Activated T-cell treated with anti-CD3 and anti-CD28 coated beads for 1 hour (primary cell): ENCODE data around the gene SUSD3.

ENCODE experiments used
- DNase-seq: peaks from one replicate; pipeline ENCODE4 v3.0.0-alpha.2; 2020; ENCODE audit warnings: low read depth

The SUSD3 gene

DNA sequence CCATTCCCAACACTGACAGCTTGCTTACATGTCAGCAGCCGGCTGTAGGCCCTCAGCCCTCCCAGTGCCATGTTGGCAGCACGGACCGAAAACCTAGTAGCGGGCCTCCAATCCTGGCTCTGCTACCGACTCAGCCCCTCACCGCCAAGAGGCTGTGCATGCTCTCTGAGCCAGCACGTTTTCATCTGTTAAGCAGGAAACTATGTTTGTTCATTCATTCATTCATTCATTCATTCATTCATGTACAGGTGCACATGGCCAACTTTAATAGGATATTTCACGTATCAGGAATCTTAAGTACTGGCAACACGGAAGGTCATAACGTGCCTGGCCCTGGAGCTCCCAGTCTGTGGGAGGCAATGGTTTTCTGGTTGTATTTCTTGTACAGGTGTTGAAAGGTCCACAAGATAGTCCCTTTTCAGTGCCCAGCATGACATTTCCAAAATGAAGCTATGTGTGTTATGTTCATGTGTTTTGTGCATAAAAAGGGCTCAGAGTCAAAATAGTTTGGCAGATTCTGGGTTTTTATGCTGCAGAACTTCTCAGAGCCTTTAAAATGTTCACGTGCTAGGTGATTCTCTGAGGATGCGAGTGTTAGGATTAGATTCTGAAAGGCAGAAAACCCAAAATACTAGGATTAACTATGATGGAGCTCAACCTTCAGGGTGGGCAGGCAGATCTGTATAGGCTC is 17.7 kb downstream of the SUSD3 start:
- DNase-seq: no peak

DNA sequence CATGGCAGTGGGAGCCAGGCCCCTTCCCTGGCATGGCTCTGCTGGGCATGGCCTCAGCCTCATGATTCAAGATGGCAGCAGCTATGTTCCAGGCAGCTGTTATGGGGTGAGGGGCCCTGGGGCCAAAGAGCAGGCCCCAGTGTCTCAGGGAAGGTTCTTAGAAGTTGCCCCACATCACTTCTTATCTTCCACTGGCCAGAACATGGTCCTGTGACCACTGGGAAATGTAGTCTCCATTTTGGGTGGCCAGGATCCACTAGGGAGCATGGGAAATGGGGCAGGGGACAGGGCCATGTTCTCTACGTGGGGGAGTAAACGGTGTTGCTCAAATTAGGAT is 18.3 kb downstream of the SUSD3 start:
- no peak for DNase-seq

- no peak for DNase-seq
Measured at GRCh38 chr9:93077367-93077766, 18.9 kb downstream of the SUSD3 start.

DNA sequence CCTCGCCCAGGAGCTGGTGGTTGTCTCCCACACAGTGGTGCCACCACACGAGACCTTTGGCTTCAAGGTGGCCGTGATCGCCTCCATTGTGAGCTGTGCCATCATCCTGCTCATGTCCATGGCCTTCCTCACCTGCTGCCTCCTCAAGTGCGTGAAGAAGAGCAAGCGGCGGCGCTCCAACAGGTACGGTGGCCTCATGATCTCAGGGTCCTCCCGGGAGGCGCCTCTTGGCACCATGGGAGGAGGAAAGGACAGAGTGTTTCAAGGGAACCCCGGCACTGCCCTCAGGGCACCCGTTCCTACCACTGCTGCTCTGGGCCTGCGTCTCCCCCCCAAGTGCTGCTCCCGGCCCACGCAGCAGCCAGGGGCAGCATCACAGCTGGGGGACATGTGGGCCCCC is 19.3 kb downstream of the SUSD3 start:
- DNase-seq: no peak

- DNase-seq: no peak
Measured at GRCh38 chr9:93079371-93079770, 20.9 kb downstream of the SUSD3 start.

- DNase-seq: no peak
Measured at GRCh38 chr9:93080406-93080805, 21.9 kb downstream of the SUSD3 start.

GRCh38 chr9:93081081-93081529 is 22.6 kb downstream of the SUSD3 start:
- DNase-seq: no peak

DNA sequence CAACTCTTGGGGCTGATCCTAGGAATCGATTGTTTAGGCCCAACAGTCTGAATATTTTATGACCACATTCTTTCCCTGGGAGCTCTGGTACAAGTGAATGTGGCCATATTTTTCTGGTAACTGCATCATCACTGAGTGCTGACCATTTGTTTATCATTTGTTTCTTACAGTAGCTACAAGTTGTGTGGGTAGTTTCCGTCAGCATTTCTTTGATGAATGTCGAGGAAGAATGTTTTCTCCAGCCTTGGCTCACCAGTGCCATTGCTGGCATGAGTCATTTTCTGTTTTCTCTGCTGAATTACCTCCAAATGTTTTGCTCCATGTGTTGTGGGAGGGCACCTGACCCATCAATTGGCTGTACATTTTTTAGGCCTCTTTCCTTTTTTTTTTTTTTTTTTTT is 23.4 kb downstream of the SUSD3 start:
- DNase-seq: no peak

DNA sequence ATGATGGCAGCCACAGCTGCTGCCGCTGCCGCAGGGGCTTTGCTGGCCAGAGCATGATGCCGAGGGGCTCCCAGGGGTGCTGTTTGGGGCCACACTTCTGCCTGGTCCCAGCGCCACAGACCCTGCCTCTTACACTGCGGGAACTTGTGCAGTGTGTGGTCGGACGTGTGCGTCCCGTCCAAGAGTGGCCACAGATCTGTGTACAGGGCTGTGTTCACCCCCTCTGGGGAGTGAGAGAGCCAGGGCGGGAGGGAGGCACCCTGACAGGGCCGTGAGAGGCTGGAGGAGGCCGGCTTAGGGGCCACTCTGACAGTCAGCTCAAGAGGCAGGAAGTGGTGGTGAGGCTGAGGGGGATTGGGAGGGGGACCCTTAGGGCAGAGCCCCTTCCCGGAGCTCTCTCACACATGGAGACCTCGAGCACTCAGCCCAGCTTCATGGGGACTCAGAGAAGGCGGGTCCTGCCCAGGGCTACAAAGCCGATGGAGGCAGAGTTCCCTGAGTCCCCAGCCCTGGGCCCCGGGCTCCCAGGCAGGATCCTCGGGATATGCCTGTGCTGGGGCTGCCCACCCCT is 24.4 kb downstream of the SUSD3 start:
- no peak for DNase-seq

DNA sequence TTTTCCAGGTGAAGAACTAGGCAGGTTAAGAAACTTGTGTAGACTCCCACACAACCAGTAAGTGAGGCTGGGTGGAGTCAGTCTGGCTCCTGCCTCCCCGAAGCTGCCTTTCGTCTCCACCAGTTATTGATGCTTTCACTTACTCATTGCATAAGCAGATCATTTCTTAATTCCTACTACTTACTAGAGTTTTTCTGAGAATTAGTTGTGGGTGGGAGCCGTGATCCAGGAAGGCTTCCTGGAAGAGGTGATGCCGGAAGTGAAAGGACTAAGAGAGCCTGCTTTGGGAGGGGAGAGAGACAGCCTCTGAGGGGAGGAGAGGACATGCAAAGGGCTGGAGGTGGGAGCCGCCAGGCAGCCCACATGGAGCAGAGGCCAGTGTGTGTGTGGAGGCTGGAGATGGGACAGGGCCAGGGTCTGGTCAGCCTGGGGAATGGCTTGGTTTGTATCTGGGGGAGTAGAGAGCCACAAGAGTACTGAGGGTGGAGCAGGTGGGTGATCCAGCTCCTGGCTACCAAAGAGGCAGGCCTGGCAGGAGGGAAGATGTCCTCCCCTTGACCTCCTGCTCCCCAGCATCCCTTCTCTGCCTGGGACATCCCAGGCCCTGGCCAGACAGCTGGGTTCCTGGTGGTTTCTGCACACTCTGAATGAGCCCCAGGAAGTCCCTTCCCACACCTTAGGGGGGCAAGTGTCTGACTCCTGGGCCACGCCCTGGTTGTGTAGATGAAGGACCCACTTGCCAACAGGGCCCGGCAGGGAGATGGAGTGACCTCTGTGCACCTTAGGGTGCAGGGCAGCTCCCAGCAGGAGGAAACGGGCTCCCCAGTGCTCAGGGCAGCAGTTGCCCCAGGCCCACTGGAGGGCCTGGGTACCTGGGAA is 25.3 kb downstream of the SUSD3 start:
- no peak for DNase-seq

- DNase-seq: no peak
Measured at GRCh38 chr9:93084471-93084881, 26.0 kb downstream of the SUSD3 start.

DNA sequence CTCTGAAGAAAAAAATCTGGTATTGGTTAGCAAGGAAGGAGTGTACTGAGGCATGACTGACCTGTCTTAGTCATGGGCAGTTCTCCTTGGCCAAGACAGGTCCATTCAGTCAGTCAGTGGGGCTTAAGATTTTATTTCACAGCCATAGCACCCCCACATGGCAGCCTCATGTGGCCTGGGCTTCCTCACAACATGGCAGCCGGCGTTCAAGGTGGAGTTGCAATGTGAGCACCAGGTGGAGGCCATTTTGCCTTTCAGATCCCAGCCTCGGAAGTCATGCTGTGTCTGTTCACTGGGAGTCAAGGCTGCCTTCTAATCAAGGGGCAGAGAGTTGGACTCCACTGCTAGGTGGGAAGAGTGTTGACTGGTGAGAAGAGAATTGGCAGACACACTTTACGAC is 27.2 kb downstream of the SUSD3 start:
- no peak for DNase-seq

DNA sequence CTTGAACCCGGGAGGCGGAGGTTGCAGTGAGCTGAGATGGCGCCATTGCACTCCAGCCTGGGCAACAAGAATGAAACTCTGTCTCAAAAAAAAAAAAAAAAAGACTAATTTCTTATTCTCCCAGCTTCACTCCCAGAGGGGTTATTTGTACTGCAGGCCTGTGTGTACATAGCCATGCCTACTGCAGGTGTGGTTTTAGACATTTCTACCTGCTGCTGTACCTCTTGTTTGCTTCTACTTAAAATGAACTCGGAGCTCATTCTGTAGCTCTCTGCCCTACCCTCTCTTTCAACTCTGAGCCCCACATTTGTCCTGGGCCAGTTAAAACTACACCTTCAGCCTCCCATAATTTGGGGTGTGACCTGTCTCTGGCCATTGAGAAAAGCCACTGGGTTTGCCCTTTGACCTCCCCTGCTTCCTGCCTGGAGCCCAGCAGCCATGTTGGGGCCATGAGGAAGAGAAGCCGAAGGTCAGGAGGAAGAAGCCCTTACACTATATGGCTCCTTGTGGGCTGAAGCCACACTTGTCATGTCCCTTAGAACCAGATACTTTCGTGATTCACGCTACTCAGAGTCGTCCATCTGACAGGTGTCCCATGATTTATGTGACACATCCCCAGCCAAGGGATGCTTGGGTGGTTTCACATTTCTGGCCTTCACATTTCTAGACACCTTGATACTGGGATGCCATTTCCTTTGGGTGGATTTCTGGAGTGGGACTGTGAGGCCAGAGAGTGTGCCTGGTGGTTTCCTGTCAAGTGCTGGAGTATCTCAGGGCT is 28.1 kb downstream of the SUSD3 start:
- DNase-seq: no peak

DNA sequence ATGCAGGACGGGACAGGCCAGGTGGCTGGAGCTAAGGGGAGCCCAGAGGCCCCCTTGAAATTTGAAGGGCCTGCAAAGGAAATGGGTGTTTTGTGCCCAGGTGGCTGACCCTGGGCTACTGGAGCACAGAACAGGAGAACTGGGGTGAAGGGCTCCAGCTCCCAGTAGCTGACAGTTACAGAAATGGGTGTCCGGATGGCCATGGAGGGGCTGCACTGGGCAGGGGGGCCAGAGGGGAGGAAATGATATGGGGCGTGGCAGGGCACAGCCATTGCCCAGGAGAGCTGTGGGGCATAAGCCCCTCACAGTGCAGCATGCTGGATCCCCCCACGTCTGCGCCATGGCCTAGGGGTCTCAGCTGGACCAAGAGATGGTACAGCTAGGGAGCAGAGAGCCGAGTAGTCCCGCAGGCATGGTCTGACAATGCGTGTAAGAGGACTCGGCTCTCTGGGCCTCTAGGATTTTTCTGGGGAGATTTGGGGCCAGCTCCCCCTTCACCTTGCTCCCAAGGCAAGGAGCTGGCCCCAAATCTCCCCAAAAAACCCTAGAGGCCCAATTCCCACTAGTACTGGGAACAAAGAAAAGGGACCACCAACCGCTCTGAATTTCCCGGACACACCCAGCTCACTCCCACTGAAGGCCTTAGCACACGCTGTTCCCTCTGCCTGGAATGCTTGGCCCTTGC is 29.6 kb downstream of the SUSD3 start:
- DNase-seq: no peak

DNA sequence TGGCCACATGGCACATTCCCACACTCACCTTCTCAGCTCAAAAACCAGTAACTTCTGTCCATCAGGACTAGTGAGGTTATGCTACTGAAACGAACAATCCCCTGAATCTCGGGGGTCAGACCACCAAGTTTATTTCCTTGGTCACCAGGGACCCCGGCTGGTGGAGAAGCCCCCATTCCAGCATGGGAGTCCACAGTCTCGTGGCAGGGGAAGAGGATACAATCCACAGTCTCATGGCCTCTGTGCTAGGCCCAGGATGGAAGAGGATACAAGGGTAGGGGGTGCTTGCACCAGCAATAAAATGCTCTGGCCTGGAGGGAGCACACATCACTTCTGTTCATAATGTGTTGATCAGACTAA is 30.1 kb downstream of the SUSD3 start:
- DNase-seq: no peak

DNA sequence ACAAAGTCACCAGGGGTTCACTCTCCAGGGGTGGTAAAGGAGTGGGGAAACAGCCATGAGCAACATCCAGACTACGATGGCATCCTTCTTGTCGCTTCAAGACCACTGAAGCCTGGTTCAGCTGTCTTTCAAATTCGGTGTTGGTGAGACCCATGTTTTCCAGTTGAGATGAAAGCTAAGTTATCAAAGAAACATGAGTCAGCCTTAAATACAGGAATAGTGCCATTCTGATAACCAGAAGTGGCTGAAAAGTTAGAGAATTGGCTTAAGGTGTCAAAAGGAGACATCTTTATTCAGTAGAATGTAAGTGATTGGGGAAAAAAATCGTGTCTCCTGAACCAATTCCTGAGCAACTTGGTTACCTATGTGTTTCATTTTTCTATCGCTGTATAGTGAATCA is 30.5 kb downstream of the SUSD3 start:
- no peak for DNase-seq

DNA sequence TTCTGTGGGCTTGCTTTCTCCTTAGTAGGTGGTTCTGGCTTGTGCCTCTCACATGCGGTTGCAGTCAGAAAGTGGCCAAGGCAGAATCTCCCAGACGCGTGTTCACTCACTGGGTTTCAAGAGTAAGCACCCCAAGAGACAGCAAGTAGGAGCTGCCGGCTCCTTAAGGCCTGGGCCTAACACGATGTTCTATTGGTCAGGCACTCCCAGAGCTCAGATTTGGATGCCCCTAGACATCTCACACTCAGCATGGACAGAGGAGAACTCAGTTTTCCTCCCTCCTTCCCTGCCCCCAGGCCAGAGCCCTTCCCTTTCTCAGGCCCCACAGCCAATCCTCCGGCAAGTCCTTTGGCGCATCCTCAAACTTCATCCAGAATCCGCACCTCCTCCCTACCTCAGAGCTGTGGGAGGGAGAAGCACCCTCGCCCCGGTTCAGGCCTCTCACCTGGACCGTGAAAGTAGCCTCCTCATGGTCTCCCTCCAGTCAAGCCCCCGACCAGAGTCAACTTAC is 31.0 kb downstream of the SUSD3 start:
- no peak for DNase-seq

GRCh38 chr9:93090091-93090655 is 31.7 kb downstream of the SUSD3 start:
- no peak for DNase-seq

DNA sequence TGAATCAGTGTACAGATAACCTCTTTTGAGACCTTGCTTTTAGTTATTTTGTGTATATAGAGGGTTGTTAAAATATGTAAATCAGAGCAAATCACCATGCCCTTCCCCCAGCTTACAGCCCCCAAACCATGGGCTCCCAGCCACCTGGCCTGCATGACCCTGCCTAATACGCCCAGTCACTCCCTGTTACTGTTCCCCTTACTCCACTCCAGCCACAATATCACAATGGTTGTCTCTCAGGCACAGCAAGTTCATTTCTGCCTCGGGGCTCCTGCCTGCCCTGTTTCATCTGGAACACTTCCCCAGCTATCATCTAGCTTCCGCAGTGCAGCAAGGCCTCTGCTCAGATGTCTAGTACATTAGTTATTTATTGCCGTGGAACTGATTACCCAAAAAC is 32.6 kb downstream of the SUSD3 start:
- no peak for DNase-seq

- peak; percentile 35 for DNase-seq
Measured at GRCh38 chr9:93091453-93092081, 33.1 kb downstream of the SUSD3 start.
